GM20000 (cell line): ENCODE results near the gene OR2AP1.
"Not testable (repeated sequence)": the region's sequence is repeated elsewhere in the genome, so short reads cannot be mapped to it uniquely, and the experiment has no call there.

Experiments used
- DNase-seq: peaks from one replicate; pipeline ENCODE4 v3.0.0; 2012; ENCODE audit warnings: low spot score
- CTCF ChIP-seq: IDR thresholded peaks from 2 replicates; pipeline ENCODE4 v1.5.1; 2012; ENCODE audit warnings: mild to moderate bottlenecking, control low read depth; ENCODE audit errors: extremely low read depth, missing control alignments

Gene OR2AP1

GRCh38 chr12:55572168-55572567 lies at the start of gene OR2AP1:
TSS of gene OR2AP1 (plus strand) at chr12:55572468. CDS start at chr12:55574415, 1,947 bp downstream.
- no peak for TF ChIP-seq CTCF
- DNase-seq: no peak

GRCh38 chr12:55548235-55548634 lies 24.0 kb upstream of the OR2AP1 start:
- not testable (repeated sequence) for DNase-seq

- DNase-seq: no peak
- TF ChIP-seq CTCF: no peak
These were observed 23.5 kb upstream of the OR2AP1 start for GRCh38 chr12:55548756-55549155.

- TF ChIP-seq CTCF: no peak
- no peak for DNase-seq
These were observed 23.0 kb upstream of the OR2AP1 start, which contains the start of gene OR6C4 for GRCh38 chr12:55549302-55549701. TSS of gene OR6C4 (plus strand) at chr12:55549602. CDS start at chr12:55551227, 1,625 bp downstream.

- TF ChIP-seq CTCF: no peak
- DNase-seq: no peak
These were observed 18.0 kb upstream of the OR2AP1 start for GRCh38 chr12:55554296-55554695.

GRCh38 chr12:55570060-55570459 lies 2.2 kb upstream of the OR2AP1 start:
- DNase-seq: not testable (repeated sequence)

- not testable (repeated sequence) for DNase-seq
These were observed 1.6 kb upstream of the OR2AP1 start for GRCh38 chr12:55570689-55571088.

- DNase-seq: no peak
- no peak for TF ChIP-seq CTCF
These were observed 9.8 kb downstream of the OR2AP1 start for GRCh38 chr12:55582066-55582465.

- DNase-seq: no peak
- TF ChIP-seq CTCF: no peak
These were observed 13.5 kb downstream of the OR2AP1 start for GRCh38 chr12:55585817-55586216.

- DNase-seq: not testable (repeated sequence)
These were observed 17.9 kb downstream of the OR2AP1 start for GRCh38 chr12:55590152-55590551.
